AG10803 (cell line): ENCODE data around the gene MRC2.
A peak's percentile ranks its signal among the peaks of the same experiment; 100 is the strongest.

Experiments
- DNase-seq: peaks from one replicate; pipeline ENCODE4 v3.0.0; 2010; ENCODE audit warnings: low read depth
- H3K4me3 ChIP-seq: 2 replicates; pipeline ENCODE4 v1.5.1; 2011; ENCODE audit warnings: mild to moderate bottlenecking, low read length, control low read depth
- TF ChIP-seq, protein P1 (sequence below): conservative IDR thresholded peaks from 2 replicates; pipeline ENCODE4 v1.5.1; 2011; ENCODE audit warnings: mild to moderate bottlenecking, low read length, control low read depth, inconsistent platforms

The MRC2 gene

DNA sequence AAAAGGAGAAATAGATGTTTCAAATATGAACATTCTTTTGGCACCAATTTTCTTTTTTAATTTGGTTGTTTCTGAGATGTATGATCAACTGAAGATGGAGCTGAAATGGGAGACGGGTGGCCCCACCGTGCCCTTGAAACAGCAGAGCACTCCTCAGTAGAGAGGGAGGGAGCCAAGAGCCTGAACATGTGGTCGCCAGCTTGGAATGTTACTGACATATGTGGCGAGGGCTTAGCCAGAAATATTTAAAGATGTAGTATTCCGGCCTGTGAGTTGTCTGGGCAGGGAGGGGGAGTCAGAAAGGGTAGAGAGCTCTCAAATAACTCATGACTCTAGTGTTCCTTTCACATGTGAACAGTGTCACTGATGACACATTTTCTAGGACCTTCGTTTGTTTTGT is 13.3 kb upstream of the MRC2 start:
- no peak overlapping the region for H3K4me3 ChIP-seq
- TF ChIP-seq, protein P1, sequence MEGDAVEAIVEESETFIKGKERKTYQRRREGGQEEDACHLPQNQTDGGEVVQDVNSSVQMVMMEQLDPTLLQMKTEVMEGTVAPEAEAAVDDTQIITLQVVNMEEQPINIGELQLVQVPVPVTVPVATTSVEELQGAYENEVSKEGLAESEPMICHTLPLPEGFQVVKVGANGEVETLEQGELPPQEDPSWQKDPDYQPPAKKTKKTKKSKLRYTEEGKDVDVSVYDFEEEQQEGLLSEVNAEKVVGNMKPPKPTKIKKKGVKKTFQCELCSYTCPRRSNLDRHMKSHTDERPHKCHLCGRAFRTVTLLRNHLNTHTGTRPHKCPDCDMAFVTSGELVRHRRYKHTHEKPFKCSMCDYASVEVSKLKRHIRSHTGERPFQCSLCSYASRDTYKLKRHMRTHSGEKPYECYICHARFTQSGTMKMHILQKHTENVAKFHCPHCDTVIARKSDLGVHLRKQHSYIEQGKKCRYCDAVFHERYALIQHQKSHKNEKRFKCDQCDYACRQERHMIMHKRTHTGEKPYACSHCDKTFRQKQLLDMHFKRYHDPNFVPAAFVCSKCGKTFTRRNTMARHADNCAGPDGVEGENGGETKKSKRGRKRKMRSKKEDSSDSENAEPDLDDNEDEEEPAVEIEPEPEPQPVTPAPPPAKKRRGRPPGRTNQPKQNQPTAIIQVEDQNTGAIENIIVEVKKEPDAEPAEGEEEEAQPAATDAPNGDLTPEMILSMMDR = no peak
- DNase-seq = peak; percentile 96

DNA sequence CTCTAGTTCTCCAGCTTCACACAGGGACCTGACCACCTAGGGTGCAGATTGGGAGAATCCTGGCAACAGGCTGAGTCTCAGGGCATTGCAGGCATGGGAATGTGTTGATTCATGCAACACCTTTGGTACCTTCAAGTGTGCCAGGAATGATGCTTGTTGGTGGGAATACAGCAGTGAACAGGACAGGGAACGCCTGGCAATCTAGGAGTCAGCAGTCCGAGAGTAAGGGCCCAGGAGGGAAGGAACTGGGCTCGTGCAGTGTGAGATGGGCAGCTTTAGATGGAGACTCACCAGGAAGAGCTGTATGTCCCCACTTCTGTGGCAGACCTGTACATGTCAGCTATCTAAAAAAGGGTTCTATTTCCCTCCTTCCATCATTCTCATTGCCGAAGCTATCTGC is 12.0 kb upstream of the MRC2 start:
- no peak overlapping the region for H3K4me3 ChIP-seq
- TF ChIP-seq, protein P1 = no peak
- DNase-seq = no peak

DNA sequence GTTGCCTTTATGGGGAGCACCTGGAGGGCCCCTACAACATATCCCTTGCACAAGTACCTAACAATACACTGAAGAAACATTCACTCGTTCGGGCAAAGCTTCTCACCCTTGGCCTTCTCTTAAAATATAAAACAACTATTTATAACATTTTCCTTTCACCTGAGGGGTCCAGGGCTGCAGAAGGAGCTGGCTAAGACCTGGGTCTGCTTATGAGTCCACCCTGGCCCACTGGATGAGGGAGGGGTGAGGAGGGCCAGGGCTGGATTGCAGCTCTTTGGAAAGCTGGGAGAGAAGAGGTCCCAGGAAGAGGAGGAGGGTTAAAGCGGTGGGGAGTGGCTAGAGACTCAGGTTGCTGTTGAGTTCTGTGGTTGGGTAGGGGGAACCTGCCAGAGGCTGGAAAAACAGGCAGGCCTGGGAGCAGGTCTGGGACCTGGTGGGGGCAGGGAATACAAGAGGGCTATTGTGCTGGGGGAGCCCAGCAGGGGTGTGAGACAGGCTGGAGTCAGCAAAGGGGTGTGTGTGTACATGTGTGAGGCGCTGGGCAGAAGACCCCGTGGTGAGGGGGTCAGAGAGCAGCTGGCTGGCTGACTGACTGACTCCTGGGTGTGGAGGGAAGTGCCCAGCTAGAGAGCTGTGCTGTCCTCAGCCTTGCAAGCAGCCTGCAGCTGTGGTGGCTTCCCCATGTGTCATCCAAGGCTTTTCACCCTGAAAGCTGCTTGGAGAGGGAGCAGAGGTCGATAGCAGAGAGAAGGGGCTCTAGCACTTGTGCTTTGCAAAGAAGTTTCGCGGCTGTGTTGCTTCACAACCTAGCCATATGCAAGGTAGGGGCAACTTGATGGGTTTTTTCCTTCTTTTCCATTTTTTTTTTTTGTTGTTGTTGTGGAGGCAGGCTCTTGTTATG is 10.2 kb upstream of the MRC2 start:
- TF ChIP-seq, protein P1 = no peak
- no peak for DNase-seq
- no peak overlapping the region for H3K4me3 ChIP-seq

DNA sequence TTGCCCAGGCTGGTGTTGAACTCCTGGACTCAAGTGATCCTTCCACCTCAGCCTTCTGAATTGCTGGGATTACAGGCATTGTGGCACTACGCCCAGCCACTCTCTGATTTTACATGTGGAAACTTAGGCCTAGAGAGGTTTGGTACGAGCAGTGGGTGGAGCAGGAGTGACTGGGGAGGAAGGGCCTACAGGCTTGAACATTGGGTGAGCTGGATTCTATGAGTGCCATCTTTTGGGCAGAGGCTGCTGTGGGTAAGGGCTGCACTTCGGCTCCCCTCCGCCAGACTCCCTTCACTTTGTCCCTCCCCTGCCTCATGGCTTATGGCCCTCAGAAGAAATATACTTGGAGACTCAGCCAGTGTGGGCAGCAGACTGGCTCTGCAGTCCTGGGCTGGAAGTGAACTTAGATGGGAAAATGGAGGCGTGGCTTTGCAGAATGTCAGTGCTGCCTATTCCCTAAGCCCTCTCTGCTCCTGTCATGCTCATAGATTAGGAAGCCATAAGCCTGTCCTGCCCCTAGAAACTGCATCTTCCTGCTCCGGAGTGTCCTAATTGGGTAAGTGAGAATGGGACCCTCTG is 9.5 kb upstream of the MRC2 start:
- peak; percentile 78 for DNase-seq
- TF ChIP-seq, protein P1 = no peak
- H3K4me3 ChIP-seq = no peak overlapping the region

DNA sequence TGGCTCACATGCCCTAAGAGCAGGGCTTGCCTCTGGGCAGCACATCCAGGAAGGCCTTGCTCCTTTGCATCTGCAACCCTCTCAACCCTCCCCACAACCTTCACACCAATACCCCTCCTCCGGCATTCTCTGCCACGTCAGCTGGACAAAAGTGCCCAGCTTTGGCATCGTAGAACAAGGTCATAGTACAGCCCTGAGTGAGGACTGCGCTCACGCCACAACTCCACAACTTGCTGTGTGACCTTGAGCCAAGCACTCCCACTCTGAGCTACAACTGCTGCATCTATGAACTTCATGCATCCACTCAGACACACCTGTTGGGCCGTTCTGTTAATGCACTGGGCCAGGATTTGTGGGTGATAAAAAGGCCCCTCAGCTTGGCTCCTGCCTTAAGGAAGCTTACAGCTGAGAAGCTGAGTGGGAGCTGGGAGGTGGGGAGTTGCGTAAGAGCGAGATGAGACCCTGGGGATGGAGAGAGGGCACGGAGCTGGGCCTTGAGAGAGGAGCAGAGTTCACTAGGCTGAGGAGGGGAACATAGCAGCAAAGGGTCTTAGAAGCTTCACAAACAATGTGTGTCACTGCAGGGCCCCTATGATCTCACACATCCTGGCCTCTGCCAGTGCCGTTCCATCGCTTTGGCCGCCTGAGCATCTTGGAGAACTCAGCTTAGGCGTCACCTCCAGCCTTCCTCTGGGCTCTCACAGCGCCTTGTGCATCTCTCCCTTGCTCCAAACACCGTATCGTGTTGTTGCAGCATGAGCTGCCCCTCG is 8.6 kb upstream of the MRC2 start:
- TF ChIP-seq, protein P1 = no peak
- no peak overlapping the region for H3K4me3 ChIP-seq
- DNase-seq = no peak

DNA sequence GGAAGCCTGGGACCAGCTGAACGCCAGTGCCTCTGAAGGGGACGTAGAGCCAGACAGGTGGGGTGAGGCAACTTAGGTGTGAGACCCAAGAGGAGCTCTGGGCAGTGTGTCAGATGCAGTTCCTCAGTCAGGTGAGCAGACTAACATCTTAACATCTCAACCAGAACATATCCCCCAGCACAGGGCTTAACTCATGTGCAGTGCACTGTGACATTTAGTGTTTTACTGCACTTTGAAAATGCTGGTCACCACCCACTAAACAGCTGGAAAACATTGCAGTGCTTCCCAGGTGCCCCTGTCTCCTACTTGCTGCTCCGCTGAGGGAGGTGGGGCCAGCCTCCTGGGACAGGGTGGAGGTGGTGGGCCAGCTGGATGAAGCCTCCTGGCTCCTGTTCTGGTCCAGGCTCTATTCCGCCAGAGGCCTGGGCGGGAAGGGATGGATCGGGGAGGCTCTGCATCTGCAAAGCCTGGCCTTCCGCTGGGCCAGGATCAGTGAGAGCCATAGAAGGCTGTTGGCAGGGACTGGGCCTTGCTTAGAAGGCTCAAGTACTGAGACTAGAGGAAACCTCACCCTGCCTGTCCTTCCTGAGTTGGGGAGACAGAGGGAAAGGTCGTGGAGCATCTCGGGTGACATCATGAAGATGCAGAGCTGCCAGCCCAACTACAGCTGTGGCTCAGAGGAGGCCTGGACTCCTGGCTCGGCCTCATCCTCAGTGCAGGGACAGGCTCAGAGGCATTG is 7.9 kb upstream of the MRC2 start:
- DNase-seq = no peak
- TF ChIP-seq, protein P1 = no peak
- H3K4me3 ChIP-seq = no peak overlapping the region
